GM21528 (cell line): ENCODE data around the gene ZBTB7B.
"Not testable (repeated sequence)": the region's sequence is repeated elsewhere in the genome, so short reads cannot be mapped to it uniquely, and the experiment has no call there.

ENCODE experiments used
- ATAC-seq: cut with Tn5 transposase; IDR thresholded peaks from one replicate; pipeline ENCODE4 v1.9.1; 2021; ENCODE audit warnings: mild to moderate bottlenecking, moderate library complexity; ENCODE audit not compliant: unreplicated experiment, low FRiP score

ZBTB7B gene

GRCh38 chr1:154986736-154987135 is 15.9 kb upstream of the ZBTB7B start:
- not testable (repeated sequence) for ATAC-seq

DNA sequence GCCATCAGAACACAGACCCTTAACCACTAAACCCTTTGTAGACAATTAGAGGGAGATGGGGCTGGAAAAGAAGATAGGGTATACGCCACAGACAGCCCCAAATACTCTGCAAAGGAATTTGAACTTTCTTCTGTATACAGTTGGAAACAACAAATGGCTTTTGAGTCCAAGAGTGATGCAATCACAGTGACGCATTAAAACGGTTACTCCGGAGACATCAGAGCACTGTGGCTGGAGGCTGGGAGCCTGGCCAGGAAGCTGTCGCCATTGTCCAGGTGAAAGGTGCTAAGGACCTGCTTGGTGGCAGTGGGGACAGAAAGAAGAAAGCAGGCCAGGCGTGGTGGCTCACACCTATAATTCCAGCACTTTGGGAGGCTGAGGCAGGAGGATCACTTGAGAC is 15.3 kb upstream of the ZBTB7B start:
- no peak for ATAC-seq

DNA sequence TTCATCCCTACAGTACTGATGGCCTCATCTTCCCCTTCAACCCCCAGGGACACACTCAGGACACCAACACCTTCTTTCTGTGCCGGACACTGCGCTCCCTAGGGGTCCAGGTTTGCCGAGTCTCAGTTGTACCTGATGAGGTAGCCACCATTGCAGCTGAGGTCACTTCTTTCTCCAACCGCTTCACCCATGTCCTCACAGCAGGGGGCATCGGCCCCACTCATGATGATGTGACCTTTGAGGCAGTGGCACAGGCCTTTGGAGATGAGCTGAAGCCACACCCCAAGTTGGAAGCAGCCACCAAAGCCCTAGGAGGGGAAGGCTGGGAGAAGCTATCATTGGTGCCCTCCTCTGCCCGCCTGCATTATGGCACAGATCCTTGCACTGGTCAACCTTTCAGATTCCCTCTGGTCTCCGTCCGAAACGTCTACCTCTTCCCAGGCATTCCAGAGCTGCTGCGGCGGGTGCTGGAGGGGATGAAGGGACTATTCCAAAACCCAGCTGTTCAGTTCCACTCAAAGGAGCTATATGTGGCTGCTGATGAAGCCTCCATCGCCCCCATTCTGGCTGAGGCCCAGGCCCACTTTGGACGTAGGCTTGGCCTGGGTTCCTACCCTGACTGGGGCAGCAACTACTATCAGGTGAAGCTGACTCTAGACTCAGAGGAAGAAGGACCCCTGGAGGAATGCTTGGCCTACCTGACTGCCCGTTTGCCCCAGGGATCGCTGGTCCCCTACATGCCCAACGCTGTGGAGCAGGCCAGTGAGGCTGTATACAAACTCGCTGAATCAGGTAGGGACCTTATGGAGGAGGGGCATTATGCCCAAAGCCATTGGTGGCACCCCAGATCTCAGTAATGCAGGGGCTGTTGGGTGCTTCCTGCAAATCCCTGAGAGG is 14.3 kb upstream of the ZBTB7B start:
- ATAC-seq: no peak

- no peak for ATAC-seq
Observed at GRCh38 chr1:154989195-154989860, 13.3 kb upstream of the ZBTB7B start.

DNA sequence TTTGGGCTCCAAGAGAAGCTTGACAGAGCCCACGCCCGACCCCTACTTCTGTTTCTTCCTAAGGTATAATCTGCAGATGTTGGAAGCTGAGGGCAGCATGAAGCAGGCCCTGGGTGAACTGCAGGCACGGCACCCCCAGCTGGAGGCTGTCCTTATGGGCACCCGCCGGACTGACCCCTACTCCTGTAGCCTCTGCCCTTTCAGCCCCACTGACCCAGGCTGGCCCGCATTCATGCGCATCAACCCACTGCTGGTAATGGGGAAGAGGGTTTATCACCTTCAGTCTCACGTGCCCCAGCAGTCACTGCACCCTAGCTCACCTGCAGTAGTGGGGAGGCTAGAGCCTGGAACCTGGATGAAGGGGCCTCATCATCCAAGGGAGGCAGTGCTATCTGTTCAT is 12.3 kb upstream of the ZBTB7B start:
- no peak for ATAC-seq

DNA sequence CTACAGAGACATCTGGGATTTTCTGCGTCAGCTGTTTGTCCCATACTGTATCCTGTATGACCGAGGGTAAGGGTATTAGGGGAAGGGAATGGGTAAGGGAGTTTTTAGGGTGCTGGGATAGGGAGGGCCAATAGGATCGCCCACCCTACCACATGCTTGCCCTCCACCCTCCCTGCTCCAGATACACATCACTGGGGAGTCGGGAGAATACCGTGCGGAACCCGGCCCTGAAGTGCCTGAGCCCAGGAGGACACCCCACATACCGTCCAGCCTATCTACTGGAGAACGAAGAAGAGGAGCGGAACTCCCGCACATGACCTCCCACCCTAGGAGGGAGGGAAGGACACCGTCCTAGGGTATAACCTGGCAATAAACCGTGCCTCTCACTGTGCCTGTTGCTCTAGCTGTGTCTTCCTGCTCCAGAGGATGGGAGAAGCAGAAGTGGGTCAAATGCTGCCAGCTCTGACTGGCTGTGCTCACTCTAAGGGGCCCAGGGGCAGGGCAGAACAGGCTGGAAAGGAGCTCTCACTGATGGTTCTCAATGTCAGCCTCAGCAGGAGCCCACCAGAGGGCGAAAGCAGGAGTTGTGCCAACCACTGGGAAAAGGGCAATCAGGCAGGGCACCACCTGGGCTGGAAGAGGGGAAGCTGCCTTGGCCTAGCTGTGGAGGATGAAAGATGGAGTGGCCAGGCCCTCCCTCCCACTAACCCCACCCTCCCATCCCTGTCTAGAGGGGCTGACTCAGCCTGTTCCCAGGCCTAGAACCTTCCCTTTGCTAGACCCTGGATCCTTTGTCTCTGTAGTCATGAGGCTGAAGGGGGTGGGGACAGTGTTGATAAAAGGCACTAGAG is 9.7 kb upstream of the ZBTB7B start:
- no peak for ATAC-seq

GRCh38 chr1:154993572-154994268 is 8.9 kb upstream of the ZBTB7B start, which contains the start of gene LENEP:
Gene LENEP (plus strand): TSS chr1:154993586. CDS start chr1:154993608, 22 bp downstream.
- ATAC-seq: no peak

DNA sequence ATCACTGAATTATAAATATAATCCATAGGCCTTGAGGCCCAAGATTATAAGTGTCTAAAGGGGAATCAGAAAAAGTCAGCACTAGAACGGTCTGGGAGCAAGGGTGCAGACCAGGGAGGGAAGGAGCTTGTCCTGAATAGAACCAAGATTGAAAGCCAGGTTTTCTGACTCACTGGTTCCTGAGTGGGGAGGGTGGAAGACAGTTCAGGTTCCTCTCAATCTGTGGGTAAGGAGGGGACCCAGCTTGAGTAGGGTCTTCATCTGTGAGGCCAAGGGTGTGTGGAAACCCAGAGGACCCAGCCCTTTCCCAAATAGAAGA is 8.4 kb upstream of the ZBTB7B start:
- no peak for ATAC-seq

- ATAC-seq: no peak
Observed at GRCh38 chr1:154994591-154994990, 8.0 kb upstream of the ZBTB7B start.

- not testable (repeated sequence) for ATAC-seq
Observed at GRCh38 chr1:154995301-154995983, 7.2 kb upstream of the ZBTB7B start.

DNA sequence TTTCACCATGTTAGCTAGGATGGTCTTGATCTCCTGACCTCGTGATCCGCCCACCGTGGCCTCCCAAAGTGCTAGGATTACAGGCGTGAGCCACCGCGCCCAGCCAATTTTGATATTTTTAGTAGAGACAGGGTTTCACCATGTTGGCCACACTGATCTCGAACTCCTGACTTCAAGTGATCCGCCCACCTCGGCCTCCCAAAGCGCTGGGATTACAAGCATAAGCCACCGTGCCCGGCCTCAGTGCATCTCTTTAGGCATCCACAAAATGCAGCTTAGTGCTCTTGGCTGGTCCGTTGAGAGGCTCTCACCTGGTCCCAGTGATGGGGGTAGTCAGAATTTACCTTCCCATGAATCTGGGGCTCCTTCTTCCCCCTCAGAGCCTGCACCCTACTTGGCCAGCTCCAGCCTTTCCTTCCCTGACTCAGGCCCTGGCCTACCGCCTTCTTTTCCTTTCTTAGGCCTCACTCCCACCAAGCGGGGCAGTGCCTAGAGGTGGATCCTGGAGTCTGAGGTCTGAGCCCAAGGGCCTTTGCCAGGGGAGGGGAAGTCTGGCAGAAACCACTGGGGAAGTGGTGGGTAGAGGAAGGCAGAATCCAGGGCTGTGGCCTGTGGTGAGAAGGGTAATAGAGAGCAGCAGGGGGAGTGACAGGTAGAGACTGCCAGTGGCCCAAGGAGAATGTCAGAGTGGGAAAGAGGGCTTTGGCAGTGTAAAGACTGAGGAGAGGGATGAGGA is 5.5 kb upstream of the ZBTB7B start:
- ATAC-seq: no peak

GRCh38 chr1:154998201-154998780 is 4.3 kb upstream of the ZBTB7B start:
- no peak for ATAC-seq

DNA sequence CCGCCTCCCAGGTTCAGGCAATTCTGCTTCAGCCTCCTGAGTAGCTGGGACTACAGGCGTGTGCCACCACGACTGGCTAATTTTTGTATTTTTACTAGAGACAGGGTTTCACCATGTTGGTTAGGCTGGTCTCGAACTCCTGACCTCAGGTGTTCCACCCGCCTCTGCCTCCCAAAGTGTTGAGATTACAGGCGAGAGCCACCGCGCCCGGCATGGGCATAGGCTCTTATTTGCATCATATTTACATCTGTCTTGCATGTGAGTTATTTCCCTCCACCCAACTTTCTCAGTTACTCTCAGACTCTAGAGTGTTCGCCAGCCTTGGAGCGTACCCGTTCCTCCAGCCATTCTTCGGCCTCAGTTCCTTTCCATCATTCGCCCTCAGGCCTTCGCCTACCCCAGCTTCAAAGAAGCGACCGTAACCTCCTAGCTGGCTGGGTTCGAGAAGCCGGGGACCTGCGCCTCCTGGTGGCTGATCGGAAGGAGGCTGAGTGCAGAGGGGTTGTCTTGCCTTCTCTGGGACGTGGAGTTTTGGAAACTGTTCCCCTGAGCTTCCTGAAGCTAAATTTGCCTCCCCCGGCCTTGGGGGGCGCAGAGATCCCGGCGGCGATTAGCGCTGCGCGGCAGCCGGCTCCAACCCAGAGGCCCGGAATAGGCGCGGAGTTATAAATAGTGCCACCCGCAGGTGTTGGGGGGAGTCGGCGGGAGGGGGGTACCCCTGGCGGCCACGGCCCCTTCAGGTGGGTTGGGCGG is 3.6 kb upstream of the ZBTB7B start:
- no peak for ATAC-seq

- ATAC-seq: no peak
Observed at GRCh38 chr1:154999571-155000410, 2.8 kb upstream of the ZBTB7B start.

DNA sequence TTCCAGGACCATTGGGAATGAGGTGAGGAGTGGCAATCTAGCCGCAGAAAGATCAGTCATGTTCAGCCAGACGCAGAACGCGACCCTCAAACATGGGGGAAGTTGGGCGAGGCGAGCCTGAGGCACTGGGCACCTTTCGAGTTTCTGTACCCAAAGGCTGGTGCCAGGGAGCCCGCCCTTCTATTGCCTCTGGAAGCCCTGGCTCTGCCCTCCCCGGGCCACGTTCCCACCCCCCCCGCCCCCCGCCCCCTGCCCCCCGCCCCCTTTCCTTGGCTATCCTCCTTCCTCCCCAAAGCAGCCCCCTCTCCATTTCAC is 2.2 kb upstream of the ZBTB7B start:
- no peak for ATAC-seq

- peak; percentile 33 for ATAC-seq
Observed at GRCh38 chr1:155000726-155001424, 1.7 kb upstream of the ZBTB7B start.

DNA sequence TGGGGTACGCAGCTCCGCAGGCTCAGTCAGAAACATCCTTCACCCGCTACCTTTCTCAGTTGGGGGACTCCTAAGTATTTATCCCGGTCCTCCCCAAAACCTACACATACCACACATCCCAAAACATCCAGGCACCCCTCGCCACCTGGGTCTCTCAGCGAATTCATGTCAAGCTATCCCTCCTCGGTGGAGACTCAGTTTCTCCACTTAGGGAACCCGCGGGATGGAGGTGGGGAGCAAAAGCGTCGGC is 1.3 kb upstream of the ZBTB7B start:
- ATAC-seq: peak; percentile 11
